ENCODE measurements around the gene CWF19L2.
A peak's percentile ranks its signal among the peaks of the same experiment; 100 is the strongest.
"Not testable (repeated sequence)": the region's sequence is repeated elsewhere in the genome, so short reads cannot be mapped to it uniquely, and the experiment has no call there.

CWF19L2 gene

DNA sequence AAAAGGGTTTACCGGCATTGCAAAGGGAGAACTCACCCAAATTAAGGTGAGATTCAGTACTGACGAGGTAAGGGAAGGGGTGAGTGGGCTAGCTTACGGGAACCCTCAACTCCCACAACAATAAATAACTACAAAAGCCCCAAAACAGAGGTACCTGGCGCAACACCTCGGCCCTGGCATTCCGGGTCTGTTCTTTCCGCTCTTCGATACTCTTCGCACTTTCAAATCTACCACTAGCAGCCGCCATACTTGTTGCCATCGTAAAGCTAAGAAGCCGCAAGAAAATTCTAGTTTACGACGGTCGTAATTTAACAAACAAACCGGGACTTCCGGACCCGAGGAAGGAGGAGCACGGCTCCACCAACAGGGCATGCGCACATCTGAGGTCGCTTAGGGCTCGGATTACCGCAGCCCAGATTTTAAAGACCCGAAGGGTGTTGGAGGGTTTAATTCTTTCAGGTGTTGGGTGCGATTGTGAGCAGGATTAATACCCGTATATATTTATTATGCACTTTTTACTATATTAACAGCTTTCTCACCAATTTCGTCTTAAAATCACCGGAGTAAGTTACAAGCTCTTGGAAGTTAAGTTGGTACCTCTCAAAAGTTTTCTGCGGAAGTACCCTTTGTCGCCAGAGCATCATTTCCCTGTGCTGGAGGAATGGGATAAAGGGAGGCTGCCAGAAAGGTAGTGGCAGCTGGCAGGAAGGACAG, at the start of gene CWF19L2:
Gene CWF19L2, minus strand, starts transcription at position 268 of the 714 bp plus-strand sequence. Its CDS starts 9 bp downstream, at position 259.
- peak; percentile 90 for DNase-seq

DNA sequence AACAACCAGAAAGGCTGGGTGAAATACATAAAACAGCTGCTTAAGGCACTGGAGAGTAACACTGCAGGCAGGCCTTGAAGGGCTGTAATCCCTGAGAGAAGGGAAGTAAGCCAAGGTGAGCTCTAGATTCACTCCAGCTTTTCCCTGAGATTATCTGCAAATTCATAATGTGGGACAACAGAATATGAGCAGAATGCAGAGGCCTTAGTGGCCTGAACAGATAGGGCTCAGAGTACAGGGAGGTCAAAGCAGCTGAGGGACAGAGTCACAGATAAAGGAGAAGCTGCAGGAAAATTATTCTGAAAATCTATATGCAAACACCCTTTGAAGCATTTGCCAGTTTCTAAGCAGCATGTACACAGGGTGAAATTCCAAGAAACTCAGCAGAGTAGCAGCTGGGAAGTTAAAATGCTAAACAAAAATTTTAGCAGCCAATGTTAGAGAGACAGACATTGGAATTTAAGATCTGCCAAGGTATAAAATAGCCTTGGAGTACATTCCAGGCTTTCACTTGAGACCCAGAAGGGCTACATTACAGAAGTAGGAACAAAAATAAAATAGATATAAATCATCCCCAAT, 48.1 kb upstream of the CWF19L2 start:
- DNase-seq: no peak

DNA sequence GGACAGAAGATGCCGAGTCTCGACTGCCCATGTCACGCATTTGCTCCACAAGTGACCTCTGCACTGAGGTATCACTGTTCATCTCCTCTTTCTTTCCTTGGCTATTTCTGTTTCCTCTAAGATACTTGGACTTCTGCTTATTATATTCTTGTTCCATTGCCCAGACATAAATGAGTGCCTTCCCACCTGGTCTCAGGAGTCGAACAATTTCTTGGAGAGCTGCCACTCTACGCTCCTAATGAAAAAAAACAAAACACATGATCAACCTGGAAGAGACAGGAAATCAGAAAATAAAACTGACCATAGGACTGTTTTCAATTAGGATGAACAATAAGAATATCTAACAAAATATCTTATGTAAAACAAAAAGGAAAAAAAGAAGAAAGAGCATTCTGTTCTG, 47.4 kb upstream of the CWF19L2 start:
- DNase-seq: no peak

DNA sequence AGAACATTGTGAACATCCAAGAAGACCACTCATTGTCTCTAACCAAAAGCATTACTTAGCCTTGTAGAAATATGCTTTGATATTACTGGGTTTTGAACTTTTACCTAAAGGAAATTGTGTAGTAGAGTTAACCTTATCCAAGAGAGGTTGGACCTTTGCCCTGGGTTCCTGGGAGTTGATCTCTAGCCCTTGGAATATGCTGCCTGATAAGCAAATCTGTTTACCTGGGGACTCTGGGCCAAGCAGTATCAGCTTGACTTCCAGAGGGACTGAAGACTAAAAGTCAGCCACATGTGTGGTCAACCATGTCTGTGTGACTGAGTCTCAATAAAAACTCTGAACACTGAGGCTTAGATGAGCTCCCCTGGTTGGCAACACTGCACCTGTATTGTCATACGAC, 44.1 kb upstream of the CWF19L2 start:
- DNase-seq: no peak

DNA sequence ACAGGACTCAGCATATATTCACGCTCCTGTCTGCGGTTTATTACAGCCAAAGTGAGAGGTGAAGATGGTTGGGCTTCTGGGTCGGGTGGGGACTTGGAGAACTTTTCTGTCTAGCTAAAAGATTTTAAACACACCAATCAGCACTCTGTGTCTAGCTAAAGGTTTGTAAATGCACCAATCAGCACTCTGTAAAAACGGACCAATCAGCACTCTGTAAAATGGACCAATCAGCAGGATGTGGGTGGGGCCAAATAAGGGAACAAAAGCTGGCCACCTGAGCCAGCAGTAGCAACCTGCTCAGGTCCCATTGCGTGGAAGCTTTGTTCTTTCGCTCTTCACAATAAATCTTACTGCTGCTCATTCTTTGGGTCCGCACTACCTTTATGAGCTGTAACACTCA, 39.7 kb upstream of the CWF19L2 start:
- not testable (repeated sequence) for DNase-seq

DNA sequence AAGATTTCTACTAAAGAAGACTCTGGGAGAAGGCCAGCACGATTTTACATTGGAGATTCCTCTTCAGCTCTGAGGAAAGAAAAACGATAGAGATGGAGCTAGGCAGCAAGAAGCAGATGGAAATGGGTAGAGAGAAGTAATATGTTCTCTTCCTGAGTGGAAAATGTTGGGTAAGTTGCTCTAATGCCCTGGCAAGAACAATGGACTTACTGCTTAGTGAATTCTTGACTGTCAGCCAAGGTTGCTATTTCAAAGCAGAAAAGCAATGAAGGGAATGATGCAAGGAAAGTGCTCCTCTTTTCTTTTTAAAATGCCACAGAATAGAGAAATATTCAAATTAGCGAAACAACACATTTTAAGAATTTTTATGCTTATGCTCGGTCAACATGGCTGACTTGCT, 38.4 kb upstream of the CWF19L2 start:
- no peak for DNase-seq

DNA sequence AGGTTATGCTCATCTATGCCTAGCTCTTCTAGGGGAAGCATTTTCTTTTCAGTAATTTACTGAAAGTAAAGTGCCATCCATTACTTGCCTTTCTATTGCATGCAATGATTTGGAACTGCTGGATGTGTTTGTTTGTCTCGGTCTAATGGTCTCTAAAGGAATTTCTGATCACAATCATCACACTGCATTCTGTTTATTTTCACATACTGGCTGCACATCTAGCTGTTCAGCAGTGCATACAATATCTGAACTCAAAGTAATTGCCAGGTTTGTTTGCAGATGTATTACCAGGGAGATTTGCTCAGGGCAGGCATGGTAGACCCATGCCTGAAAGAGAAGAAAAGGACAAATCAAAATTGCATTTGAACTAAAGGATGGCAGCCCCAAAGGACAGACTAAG, 36.4 kb upstream of the CWF19L2 start:
- no peak for DNase-seq

DNA sequence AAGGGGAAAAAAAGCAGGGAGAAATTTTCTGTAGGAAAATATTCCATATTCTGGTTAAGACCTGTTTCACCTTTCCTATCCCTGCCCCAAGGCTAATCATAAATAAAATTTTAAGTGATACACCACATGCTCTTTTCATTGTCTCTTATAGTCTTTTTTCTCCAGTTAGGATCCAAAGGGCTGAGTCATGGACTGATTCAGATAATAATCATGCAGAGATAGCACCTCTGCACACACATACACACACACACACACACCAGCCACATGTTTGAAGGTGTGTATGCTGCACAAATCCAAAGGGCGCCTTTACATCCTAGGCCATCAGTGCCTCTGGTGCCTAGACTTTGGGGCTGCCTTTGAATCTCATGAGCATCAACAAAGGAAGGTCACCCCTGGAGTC, 35.5 kb upstream of the CWF19L2 start:
- no peak for DNase-seq

DNA sequence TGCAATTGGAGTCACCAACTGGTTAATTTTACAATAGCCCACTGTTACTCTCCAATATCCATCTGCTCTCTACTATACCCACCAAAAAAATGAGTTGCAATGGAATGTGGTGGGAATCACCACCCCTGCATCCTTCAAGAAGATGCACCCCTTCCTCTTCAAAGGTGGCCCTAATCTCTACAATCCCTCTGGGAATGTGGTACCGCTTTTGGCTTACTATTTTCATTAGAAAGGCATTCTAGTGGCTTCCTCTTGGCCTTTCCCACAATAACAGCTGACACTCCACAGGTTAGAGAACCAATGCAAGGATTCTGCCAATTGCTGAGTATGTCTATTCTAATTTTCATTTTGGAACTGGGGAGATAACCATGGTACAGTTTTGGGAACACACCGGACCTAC, 33.2 kb upstream of the CWF19L2 start:
- DNase-seq: no peak

DNA sequence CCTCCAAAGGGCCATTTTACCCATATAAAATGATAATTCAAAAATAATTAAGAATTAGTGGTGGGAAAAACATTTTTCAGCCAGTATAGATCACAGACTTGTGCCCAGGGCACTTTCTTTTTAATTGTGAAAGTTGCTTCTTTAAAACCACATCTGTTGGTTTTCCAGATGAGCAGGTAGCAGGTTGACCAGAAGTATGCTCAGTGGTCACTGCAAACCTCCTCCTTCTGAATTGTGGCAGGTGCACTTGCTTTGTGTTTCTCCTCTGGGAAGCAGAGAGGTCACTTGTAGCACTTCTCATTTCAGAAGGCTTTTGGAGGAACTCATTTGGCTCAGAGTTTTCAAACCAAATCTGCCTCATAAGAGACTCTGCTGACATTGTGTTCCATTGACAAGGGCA, 24.6 kb upstream of the CWF19L2 start:
- DNase-seq: no peak

DNA sequence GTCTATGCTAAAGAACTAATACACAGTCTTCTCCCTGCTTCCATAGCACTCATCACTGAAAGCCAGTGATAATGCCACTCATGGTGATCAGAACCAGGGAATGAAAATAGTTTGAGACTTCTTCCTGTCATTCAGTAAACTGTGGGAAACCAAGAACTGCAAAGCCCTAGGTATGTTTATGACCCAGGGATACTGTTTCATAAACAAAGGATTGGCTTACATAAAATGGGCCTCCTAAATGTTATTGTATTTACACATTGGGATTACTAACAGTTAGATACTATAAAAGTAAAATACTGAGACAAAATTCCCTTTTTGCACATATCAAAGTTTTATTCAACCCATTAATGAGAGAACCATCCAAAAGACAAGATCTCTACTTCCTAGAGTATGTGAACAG, 21.3 kb upstream of the CWF19L2 start:
- no peak for DNase-seq

DNA sequence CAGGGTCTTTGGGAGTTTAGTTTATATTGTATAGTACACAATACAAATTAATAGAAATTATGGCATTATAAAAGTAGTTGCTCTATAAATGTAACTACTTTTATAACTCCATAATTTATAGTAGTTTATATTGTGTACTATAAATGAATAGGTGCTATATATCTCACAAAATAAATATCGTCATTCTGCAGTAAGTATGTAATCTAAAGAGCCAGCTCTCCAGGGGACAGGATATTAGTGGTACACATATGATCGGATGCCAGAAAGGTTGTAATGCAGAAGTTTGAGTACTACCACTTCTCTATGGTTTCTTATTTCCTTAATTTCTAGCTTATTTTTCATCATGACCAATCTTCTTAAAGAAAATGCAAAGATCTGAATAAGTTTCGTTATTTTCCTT, 20.2 kb upstream of the CWF19L2 start:
- no peak for DNase-seq

DNA sequence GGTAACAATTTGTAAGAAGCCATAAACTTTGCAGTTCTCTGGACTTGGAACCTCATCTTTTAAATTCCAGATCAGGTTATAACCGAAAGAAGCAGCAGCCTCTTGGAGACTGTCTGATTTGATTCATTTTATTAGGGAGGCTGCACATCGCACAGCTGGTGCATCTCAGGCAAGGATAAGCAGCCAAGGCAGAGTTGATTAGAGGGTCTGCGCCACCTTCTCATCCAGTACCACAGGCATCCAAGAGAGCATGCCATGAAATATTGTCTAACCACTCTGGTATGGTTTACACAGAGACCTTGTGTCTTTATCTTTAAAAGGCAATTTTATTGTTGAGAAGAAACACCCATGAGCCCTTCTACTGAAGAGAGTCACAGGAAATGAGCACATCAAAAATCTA, 16.2 kb upstream of the CWF19L2 start:
- DNase-seq: no peak

DNA sequence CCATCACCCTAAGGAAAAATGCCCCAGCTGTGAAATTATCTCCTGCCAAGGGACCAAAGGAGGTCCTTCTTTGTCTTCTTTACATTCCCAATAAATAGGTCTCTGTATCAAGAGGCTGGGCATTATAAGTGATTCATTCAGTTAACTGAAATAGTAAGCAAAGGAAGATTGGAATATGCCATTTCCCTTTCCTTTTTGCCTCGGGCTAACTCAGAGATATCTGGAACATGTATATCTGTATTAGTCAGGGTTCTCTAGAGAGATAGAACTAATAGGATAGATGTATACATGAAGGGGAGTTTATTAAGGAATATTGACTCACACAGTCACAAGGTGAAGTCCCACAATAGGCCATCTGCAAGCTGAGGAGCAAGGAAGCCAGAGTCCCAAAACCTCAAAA, 15.3 kb upstream of the CWF19L2 start:
- no peak for DNase-seq

DNA sequence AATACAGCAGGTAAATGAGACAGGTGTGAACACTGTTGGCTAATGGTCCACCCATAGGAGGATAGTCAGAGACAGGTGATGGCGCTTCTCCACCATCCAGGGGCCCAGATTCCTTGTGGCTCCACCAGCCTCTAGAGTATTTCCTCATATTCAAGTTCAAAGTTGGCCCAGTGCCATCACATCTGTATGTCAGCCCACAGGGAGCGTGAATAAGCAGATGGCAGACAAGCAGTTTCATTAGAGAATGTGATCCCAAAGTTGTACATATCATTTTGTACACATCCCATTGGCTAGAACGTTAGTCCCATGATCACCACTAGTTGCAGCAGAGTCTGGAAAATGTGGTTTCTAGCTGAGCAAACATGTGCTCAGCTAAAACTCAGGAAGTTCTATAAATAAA, 11.0 kb upstream of the CWF19L2 start:
- DNase-seq: no peak

DNA sequence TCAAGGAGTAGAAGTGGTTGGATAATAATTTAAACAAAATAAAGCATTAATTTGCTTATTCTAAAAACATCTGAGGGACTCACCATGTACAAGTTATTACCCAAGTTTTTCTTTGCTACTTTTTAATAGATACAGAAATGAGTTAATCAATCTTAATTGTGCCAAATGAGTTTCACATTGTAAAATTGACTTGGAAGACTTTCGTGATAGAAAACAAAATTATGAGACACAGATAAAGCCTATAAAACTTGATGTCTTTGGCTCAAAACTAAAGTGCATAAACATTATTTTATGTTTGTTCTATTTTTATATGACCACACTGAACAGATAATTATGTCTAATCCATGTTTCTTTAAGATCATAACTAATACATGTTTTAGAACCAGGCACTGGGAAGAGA, 10.1 kb upstream of the CWF19L2 start:
- no peak for DNase-seq

DNA sequence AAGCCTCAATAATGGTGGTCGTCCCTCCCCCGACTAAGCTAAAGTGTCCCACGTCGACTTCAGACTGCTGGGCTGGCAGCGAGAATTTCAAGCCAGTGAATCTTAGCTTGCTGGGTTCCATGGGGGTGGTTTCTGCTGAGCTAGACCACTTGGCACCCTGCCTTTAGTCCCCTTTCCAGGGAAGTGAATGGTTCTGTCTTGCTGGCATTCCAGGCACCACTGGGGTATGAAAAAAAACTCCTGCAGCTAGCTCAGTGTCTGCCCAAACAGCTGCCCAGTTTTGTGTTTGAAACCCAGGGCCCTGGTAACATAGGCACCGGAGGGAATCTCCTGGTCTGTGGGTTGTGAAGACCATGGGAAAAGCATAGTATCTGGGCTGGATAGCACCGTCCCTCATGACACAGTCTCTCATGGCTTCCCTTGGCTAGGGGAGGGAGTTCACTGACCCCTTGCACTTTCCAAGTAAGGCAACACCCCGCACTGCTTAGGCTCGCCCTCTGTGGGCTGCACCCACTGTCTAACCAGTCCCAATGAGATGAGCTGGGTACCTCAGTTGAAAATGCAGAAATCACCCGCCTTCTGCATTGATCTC, 8.7 kb upstream of the CWF19L2 start:
- DNase-seq: not testable (repeated sequence)

DNA sequence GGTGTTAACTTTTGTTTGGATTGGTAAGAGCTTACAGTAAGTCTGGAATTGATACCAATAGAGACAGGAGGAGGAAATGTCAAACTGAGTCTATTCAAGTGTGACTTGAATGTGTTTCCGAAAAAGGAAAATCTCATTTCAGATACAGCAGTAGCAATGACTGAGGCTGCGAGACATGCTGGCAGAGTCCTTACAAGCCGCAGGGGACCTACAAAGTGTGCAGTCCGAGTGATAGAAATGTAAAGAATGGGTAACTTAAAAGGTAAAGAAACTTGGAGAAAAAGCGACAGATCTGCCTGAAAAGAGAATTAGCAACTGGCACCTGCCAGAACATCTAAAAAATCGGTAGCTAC, 444 bp downstream of the CWF19L2 start:
- peak; percentile 22 for DNase-seq

DNA sequence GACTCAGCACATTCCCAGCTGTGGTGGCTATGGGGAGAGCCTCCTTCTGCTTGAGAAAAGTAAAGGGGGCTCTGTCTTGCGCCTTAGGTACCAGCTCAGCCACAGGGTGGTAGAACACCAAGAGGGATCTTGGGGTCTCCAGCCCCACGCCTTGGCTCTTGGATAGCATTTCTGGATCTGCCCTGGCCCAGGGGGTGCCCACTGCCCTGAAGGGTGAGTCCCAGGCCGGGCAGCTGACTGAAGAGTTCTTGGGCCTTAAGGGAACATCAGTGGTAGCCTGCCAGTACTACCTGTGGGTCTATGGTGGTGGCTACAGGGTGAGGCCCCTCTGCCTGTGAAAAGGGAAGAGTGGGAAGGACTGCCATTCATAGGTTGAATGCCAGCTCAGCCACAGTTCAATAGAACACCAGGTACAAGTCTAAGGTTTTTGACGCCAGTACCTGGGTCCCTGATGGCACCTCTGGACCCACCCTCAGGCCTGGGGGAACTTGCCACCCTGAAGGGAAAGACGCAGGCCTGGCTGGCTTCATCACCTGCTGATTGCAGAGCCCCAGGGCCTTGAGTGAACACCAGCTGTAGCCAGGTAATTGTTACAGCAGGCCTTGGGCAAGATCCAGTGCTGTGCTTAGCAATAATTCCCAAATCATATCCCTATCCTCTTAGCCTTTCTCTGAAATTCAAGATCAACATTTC, 3.9 kb downstream of the CWF19L2 start:
- no peak for DNase-seq

DNA sequence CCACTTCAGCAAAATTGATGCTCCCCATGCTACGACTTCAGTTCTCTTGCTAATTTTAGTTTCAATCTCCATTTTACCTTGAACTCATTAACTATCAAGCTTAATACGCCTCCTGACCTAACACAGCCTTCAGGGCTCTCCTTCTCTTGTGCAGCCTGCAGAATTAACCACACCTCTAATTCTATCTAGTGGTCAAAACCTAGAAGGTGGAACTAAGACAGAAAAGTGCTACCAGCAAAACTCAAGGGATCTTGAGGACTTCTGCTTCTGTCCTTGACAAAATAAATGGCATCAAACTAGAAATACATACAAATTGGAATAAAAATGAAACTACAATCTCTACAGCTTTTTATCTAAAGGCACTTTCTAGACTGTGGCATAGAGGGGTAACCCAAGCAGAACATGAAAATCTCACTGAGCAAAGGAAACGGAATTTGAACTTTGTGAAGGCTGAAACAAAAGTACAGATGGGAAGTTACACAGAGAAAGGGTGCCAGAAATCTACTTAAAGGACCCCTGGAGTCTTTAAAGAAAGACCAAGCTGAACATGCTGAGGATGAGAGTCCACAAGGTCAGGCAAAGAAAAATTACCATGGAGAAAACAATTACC, 10.7 kb downstream of the CWF19L2 start:
- DNase-seq: no peak

DNA sequence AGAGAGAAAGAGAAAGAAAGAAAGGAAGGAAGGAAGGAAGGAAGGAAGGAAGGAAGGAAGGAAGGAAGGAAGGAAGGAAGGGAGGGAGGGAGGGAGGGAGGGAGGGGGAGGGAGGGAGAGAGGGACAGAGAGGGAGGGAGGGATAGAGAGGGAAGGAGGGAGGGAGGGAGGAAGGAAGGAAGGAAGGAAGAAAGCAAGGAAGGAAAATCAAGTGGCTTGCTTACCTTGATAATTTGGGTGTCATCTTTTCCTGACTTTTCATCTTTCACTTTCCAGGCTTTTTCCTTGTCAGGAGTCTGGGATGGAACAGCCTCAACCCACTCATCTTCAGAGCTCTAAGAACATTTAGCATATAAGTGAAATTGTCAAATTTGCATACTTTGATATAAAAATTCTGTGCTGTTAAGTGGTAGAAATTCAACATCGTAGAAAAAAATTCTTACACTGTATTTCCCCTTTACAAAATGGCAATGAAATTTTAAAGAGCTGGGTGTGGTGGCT, 14.9 kb downstream of the CWF19L2 start:
- no peak for DNase-seq

DNA sequence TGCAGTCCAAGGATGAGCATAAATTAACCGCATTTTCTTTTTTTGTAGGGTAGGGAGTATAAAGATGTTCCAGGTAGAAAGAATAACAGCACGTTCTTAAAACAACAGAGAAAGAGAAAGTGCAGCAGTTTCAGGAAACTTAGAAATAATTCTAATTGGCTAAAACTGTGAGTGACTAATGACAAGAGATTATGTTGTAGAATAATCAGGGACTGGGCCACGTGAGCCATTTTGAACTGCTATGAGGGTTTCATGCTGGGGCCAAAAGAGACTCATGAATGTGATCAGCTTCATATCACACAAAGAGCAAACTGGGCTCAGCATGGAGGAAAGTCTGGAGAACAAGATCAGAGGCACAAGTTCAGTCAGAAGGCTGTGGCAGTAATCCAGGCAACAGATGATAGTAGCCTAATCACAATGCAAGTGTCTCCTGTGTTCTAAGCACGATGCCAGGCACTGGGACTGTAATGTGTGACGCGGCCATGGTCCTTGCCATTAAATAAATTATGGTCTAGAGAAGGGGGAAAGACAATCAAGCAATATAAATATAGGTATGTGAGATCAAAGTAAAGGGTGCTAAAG, 17.9 kb downstream of the CWF19L2 start:
- DNase-seq: no peak

DNA sequence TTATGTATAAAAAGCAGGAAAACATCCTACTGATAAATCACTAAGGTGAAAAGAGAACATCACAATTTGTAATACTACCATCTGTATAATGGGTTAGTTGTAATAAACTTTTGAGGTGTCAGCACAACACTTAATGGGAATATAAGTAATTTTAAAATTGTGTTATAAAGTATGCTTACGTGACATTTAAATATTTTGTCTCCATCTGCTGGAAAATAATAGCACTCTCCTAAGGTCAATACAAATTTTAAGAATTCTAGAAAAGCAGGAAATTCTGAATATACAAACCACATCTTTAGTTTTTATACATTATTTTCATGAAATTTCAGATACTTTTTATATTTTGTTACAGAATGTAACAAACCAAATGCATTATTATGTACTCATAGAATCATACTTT, 19.5 kb downstream of the CWF19L2 start:
- no peak for DNase-seq
